Neuronal stem cell (in vitro differentiated cells): Measurements from ENCODE around the gene MAST4.

Experiments
- DNase-seq: peaks from one replicate; pipeline ENCODE4 v3.0.0-alpha.2; 2013; ENCODE audit warnings: low spot score
- H2AFZ ChIP-seq: one replicate; pipeline ENCODE4 v1.6.1; 2013; ENCODE audit warnings: mild to moderate bottlenecking, low read length, inconsistent platforms
- H2AK5ac ChIP-seq: 2 replicates; pipeline ENCODE4 v1.6.1; 2013; ENCODE audit warnings: low read depth, mild to moderate bottlenecking, inconsistent platforms, low read length, moderate library complexity, mixed read lengths
- H2BK120ac ChIP-seq: 2 replicates; pipeline ENCODE4 v1.6.1; 2013; ENCODE audit warnings: low read depth, mild to moderate bottlenecking, inconsistent platforms, low read length, moderate library complexity, mixed read lengths
- H2BK12ac ChIP-seq: one replicate; pipeline ENCODE4 v1.6.1; 2013; ENCODE audit warnings: low read length, inconsistent platforms
- H2BK15ac ChIP-seq: 2 replicates; pipeline ENCODE4 v1.6.1; 2013; ENCODE audit warnings: mild to moderate bottlenecking, low read length, inconsistent platforms, mixed read lengths
- H2BK5ac ChIP-seq: one replicate; pipeline ENCODE4 v1.6.1; 2013; ENCODE audit warnings: inconsistent platforms, mild to moderate bottlenecking, low read length, moderate library complexity
- H3K14ac ChIP-seq: one replicate; pipeline ENCODE4 v1.6.1; 2013; ENCODE audit warnings: low read length, inconsistent platforms
- H3K18ac ChIP-seq: 2 replicates; pipeline ENCODE4 v1.6.1; 2013; ENCODE audit warnings: low read length, inconsistent platforms
- H3K23ac ChIP-seq: 2 replicates; pipeline ENCODE4 v1.6.1; 2013; ENCODE audit warnings: low read depth, mild to moderate bottlenecking, mixed read lengths, low read length, inconsistent platforms; ENCODE audit not compliant: poor library complexity
- H3K27ac ChIP-seq: replicated peaks from 3 replicates; pipeline ENCODE4 v1.5.1; 2013; ENCODE audit warnings: low read length, inconsistent platforms
- H3K27me3 ChIP-seq, 3 experiments: 2 replicates each; pipeline ENCODE4 v1.6.1; 2013; ENCODE audit warnings: low read length in 3 of 3, mild to moderate bottlenecking in 2 of 3, inconsistent platforms in 1 of 3, low read depth in 1 of 3, mixed read lengths in 1 of 3, moderate library complexity in 1 of 3; ENCODE audit not compliant: control insufficient read depth in 3 of 3, insufficient read depth in 3 of 3
- H3K36me3 ChIP-seq, 2 donors: replicated peaks in 1 of 2; 2 replicates each; pipeline ENCODE4 v1.6.1; 2013; ENCODE audit warnings: low read length in 2 of 2; ENCODE audit not compliant: control insufficient read depth in 2 of 2, insufficient read depth in 2 of 2
- H3K4ac ChIP-seq: 2 replicates; pipeline ENCODE4 v1.6.1; 2013; ENCODE audit warnings: inconsistent platforms, mild to moderate bottlenecking, low read length, moderate library complexity
- H3K4me1 ChIP-seq, 2 donors: 1 replicate in 1 of 2; 2 replicates in 1 of 2; pipeline ENCODE4 v1.6.1; 2013; ENCODE audit warnings: low read length in 2 of 2, low read depth in 1 of 2; ENCODE audit not compliant: control insufficient read depth in 2 of 2, insufficient read depth in 1 of 2
- H3K4me2 ChIP-seq: one replicate; pipeline ENCODE4 v1.6.1; 2013; ENCODE audit warnings: mild to moderate bottlenecking, low read length, inconsistent platforms; ENCODE audit not compliant: insufficient read depth, poor library complexity, severe bottlenecking
- H3K4me3 ChIP-seq, 2 donors: 2 replicates each; pipeline ENCODE4 v1.5.1; 2013; ENCODE audit warnings: low read length in 2 of 2, mild to moderate bottlenecking in 2 of 2, inconsistent platforms in 1 of 2, moderate library complexity in 1 of 2
- H3K79me1 ChIP-seq: one replicate; pipeline ENCODE4 v1.6.1; 2013; ENCODE audit warnings: low read depth, mild to moderate bottlenecking, inconsistent platforms, low read length, moderate library complexity
- H3K9ac ChIP-seq: one replicate; pipeline ENCODE4 v1.6.1; 2013; ENCODE audit warnings: mild to moderate bottlenecking, low read depth, low read length, inconsistent platforms; ENCODE audit not compliant: poor library complexity
- H3K9me3 ChIP-seq, 2 donors: replicated peaks in 1 of 2; 2 replicates each; pipeline versions ENCODE3 to v1.6.1; 2013; ENCODE audit warnings: low read length in 2 of 2, mild to moderate bottlenecking in 2 of 2, inconsistent platforms in 1 of 2, low read depth in 1 of 2, mixed read lengths in 1 of 2, moderate library complexity in 1 of 2; ENCODE audit not compliant: control insufficient read depth in 2 of 2, insufficient read depth in 1 of 2
- H4K8ac ChIP-seq: one replicate; pipeline ENCODE4 v1.6.1; 2013; ENCODE audit warnings: low read depth, mild to moderate bottlenecking, inconsistent platforms, low read length, moderate library complexity
- H4K91ac ChIP-seq: one replicate; pipeline ENCODE4 v1.6.1; 2013; ENCODE audit warnings: low read length, low read depth, mild to moderate bottlenecking, inconsistent platforms; ENCODE audit not compliant: poor library complexity
- WGBS, 2 donors: extraction: QIAGEN DNeasy Blood & Tissue Kit; methylation state at CpG; one replicate each; pipeline ENCODE4 v1.1.7; 2013; ENCODE audit warnings: missing lambda C conversion rate in 2 of 2, mixed read lengths in 1 of 2; ENCODE audit not compliant: insufficient read length in 2 of 2, insufficient replicate concordance in 1 of 2; ENCODE audit errors: extremely low coverage in 2 of 2; 5-methylcytosine and 5-hydroxymethylcytosine counted together

The MAST4 gene

GRCh38 chr5:67115246-67115645 lies 519.1 kb downstream of the MAST4 start:
- peaks cover 0 to 8% of the 10 kb centered on the region in 2 donors for H3K36me3 ChIP-seq
- no peak overlapping the region for H3K9ac ChIP-seq
- no peak for DNase-seq
- no peak overlapping the region for H3K18ac ChIP-seq
- no peak overlapping the region for H3K23ac ChIP-seq
- no peaks in the 10 kb centered on the region for H3K4me1 ChIP-seq
- H2BK12ac ChIP-seq: no peak overlapping the region
- H2BK15ac ChIP-seq: no peak overlapping the region
- H2BK120ac ChIP-seq: no peak overlapping the region
- no peaks in the 10 kb centered on the region for H3K9me3 ChIP-seq
- WGBS, 2 donors: no CpG with 5 or more reads among the region's 3 CpGs
- no peak overlapping the region for H4K8ac ChIP-seq
- H2AK5ac ChIP-seq: no peak overlapping the region
- no peak overlapping the region for H3K4me2 ChIP-seq
- no peak overlapping the region for H3K14ac ChIP-seq
- no peaks in the 10 kb centered on the region for H3K79me1 ChIP-seq
- no peak overlapping the region for H3K4me3 ChIP-seq
- no peaks in the 10 kb centered on the region for H3K27me3 ChIP-seq
- no peak overlapping the region for H2BK5ac ChIP-seq
- H3K4ac ChIP-seq: no peak overlapping the region
- no peak overlapping the region for H4K91ac ChIP-seq
- H3K27ac ChIP-seq: no peak overlapping the region
- H2AFZ ChIP-seq: no peak overlapping the region

GRCh38 chr5:67115817-67116216 lies 519.6 kb downstream of the MAST4 start:
- no peak overlapping the region for H3K23ac ChIP-seq
- H4K91ac ChIP-seq: no peak overlapping the region
- H2BK12ac ChIP-seq: no peak overlapping the region
- no peak overlapping the region for H3K18ac ChIP-seq
- no peak overlapping the region for H3K27ac ChIP-seq
- no CpG with 5 or more reads among the region's 3 CpGs for WGBS, 2 donors
- no peak overlapping the region for H2AFZ ChIP-seq
- H2BK120ac ChIP-seq: no peak overlapping the region
- H2BK15ac ChIP-seq: no peak overlapping the region
- H3K4ac ChIP-seq: no peak overlapping the region
- peaks cover 0 to 8% of the 10 kb centered on the region in 2 donors for H3K36me3 ChIP-seq
- H3K4me2 ChIP-seq: no peak overlapping the region
- no peaks in the 10 kb centered on the region for H3K79me1 ChIP-seq
- H3K27me3 ChIP-seq: no peaks in the 10 kb centered on the region
- H3K4me3 ChIP-seq: no peak overlapping the region
- H3K4me1 ChIP-seq: no peaks in the 10 kb centered on the region
- H2BK5ac ChIP-seq: no peak overlapping the region
- H3K9ac ChIP-seq: no peak overlapping the region
- no peak for DNase-seq
- no peak overlapping the region for H4K8ac ChIP-seq
- H2AK5ac ChIP-seq: no peak overlapping the region
- no peak overlapping the region for H3K14ac ChIP-seq
- no peaks in the 10 kb centered on the region for H3K9me3 ChIP-seq

GRCh38 chr5:67118050-67118620 lies 521.9 kb downstream of the MAST4 start:
- Histone ChIP-seq H3K9me3 (no peaks in the 10 kb centered on the region), H3K14ac (no peak overlapping the region), H3K27ac (no peak overlapping the region), H3K23ac (no peak overlapping the region), H2BK15ac (no peak overlapping the region), H3K9ac (no peak overlapping the region), H3K79me1 (no peaks in the 10 kb centered on the region), H3K4me1 (no peaks in the 10 kb centered on the region), H4K8ac (no peak overlapping the region), H2BK120ac (no peak overlapping the region), H3K27me3 (no peaks in the 10 kb centered on the region), H4K91ac (no peak overlapping the region), H3K4me2 (no peak overlapping the region), H2AFZ (no peak overlapping the region), H3K4ac (no peak overlapping the region), H3K36me3 (peaks cover 0 to 7% of the 10 kb centered on the region in 2 donors), H3K4me3 (no peak overlapping the region), H3K18ac (no peak overlapping the region), H2AK5ac (no peak overlapping the region), H2BK5ac (no peak overlapping the region), H2BK12ac (no peak overlapping the region)
- DNase-seq: no peak
- no CpG with 5 or more reads among the region's 4 CpGs for WGBS, 2 donors

- H3K4ac ChIP-seq: no peak overlapping the region
- no peak overlapping the region for H3K14ac ChIP-seq
- no CpG with 5 or more reads among the region's 1 CpG for WGBS, 2 donors
- H2AFZ ChIP-seq: no peak overlapping the region
- H4K91ac ChIP-seq: no peak overlapping the region
- H3K4me3 ChIP-seq: no peak overlapping the region
- H3K4me1 ChIP-seq: no peaks in the 10 kb centered on the region
- no peaks in the 10 kb centered on the region for H3K9me3 ChIP-seq
- H3K79me1 ChIP-seq: no peaks in the 10 kb centered on the region
- DNase-seq: no peak
- no peak overlapping the region for H2BK15ac ChIP-seq
- H4K8ac ChIP-seq: no peak overlapping the region
- no peak overlapping the region for H2BK120ac ChIP-seq
- peaks cover 0 to 6% of the 10 kb centered on the region in 2 donors for H3K36me3 ChIP-seq
- H2BK5ac ChIP-seq: no peak overlapping the region
- H2BK12ac ChIP-seq: no peak overlapping the region
- no peak overlapping the region for H3K27ac ChIP-seq
- no peak overlapping the region for H2AK5ac ChIP-seq
- no peak overlapping the region for H3K23ac ChIP-seq
- no peak overlapping the region for H3K4me2 ChIP-seq
- H3K9ac ChIP-seq: no peak overlapping the region
- no peaks in the 10 kb centered on the region for H3K27me3 ChIP-seq
- H3K18ac ChIP-seq: no peak overlapping the region
These were observed 522.8 kb downstream of the MAST4 start for GRCh38 chr5:67119010-67119409.
